ENCODE data around the gene PLEKHG2.

The PLEKHG2 gene

GRCh38 chr19:39390751-39391437, 21.6 kb upstream of the PLEKHG2 start, which contains the start of the genes MED29 and PAF1:
Gene MED29, plus strand, starts transcription at chr19:39391378. Its CDS starts 45 bp downstream, at chr19:39391423.
Gene PAF1, minus strand, starts transcription at chr19:39391106. Its CDS starts 242 bp downstream, at chr19:39390864.
- Histone ChIP-seq H4K20me1 (ENCODE audit: insufficient read depth, low read length, poor library complexity, severe bottlenecking) (peaks cover 10% of the 10 kb centered on the region), H3K9me2 (replicated peaks; ENCODE audit: low read depth, low read length) (no peaks in the 10 kb centered on the region), H3K79me2 (ENCODE audit: insufficient read depth, low read length) (peaks cover 44% of the 10 kb centered on the region), H3K9me3 (ENCODE audit: insufficient read depth, low read depth, low read length) (no peaks in the 10 kb centered on the region), H3K4me1 (ENCODE audit: insufficient read depth, low read length, poor library complexity, severe bottlenecking) (peaks cover 25% of the 10 kb centered on the region), H3F3A (ENCODE audit: low read depth) (no peaks in the 10 kb centered on the region), H2AFZ (ENCODE audit: low read length) (peak within 1 kb of the TSS; percentile 80), H3K4me2 (ENCODE audit: low read depth, low read length, poor library complexity, severe bottlenecking) (peak within 1 kb of the TSS; percentile 94), H3K27me3 (ENCODE audit: insufficient read depth, low read length, poor library complexity, severe bottlenecking) (no peaks in the 10 kb centered on the region), H3K36me3 (ENCODE audit: insufficient read depth, low read length) (peaks cover 25% of the 10 kb centered on the region; the same call in 1 of the 2 replicates), H3K9ac (ENCODE audit: low read depth, low read length, poor library complexity, severe bottlenecking) (peak within 1 kb of the TSS; percentile 85), H3K4me3 (ENCODE audit: low read length, poor library complexity, severe bottlenecking) (peak within 1 kb of the TSS; percentile 95)
- TF ChIP-seq EZH2phosphoT487 (IDR thresholded peaks at IDR 0.05; ENCODE audit: borderline replicate concordance), result no peak
- TF ChIP-seq, protein P1, sequence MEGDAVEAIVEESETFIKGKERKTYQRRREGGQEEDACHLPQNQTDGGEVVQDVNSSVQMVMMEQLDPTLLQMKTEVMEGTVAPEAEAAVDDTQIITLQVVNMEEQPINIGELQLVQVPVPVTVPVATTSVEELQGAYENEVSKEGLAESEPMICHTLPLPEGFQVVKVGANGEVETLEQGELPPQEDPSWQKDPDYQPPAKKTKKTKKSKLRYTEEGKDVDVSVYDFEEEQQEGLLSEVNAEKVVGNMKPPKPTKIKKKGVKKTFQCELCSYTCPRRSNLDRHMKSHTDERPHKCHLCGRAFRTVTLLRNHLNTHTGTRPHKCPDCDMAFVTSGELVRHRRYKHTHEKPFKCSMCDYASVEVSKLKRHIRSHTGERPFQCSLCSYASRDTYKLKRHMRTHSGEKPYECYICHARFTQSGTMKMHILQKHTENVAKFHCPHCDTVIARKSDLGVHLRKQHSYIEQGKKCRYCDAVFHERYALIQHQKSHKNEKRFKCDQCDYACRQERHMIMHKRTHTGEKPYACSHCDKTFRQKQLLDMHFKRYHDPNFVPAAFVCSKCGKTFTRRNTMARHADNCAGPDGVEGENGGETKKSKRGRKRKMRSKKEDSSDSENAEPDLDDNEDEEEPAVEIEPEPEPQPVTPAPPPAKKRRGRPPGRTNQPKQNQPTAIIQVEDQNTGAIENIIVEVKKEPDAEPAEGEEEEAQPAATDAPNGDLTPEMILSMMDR (conservative IDR thresholded peaks at IDR 0.05; ENCODE audit: low read length), result peak; percentile 36

DNA sequence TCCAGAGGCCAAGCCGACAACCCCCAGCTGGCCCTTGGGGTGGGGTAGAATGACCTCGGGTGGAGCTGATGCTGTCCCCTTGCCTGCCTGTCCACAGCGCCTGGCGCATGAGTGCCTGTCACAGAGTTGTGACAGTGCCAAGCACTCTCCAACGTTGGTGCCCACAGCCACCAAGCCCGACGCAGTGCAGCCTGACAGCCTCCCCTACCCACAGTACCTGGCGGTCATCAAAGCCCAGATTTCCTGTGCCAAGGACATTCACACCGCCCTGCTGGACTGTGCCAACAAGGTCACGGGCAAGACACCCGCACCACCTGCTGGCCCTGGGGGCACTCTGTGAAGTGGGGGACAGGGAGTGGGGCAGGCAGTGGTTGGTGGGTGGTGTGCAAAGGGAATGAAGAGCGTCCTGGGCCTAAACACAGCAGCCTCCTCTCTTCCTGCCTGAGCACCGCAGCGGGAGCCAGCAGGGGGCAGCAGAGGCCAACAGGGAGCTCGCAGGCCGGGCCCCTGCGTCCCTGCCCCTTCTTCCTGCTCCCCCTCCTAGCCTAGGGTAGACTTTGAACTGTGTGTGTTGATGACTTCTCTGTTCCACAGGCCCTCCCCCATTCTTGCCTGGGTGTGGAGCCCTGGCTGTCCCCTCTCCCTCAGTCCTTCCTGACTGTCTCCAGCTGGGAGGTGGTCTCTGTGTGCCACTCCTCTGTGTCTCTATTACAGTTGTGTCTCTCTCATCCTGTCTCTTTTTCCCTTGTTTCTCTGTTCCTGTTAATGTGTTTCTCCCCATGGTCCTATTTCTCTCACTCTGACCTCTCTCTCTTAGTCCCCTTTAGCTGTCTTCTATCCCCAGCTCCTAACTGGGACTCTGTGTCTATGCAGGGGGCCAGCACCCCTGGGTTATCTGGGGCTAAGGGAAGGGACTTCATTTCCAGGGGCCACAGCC, 14.8 kb upstream of the PLEKHG2 start:
- TF ChIP-seq, protein P1 (conservative IDR thresholded peaks at IDR 0.05; ENCODE audit: low read length), result peak; percentile 84
- no peak for TF ChIP-seq EZH2phosphoT487 (IDR thresholded peaks at IDR 0.05; ENCODE audit: borderline replicate concordance)
- no peaks in the 10 kb centered on the region for H3K9me2 ChIP-seq (replicated peaks; ENCODE audit: low read depth, low read length)
- no peak overlapping the region for H2AFZ ChIP-seq (ENCODE audit: low read length)
- H4K20me1 ChIP-seq (ENCODE audit: insufficient read depth, low read length, poor library complexity, severe bottlenecking), result no peaks in the 10 kb centered on the region
- peaks cover 15% of the 10 kb centered on the region for H3K79me2 ChIP-seq (ENCODE audit: insufficient read depth, low read length)
- H3K9me3 ChIP-seq (ENCODE audit: insufficient read depth, low read depth, low read length), result no peaks in the 10 kb centered on the region
- H3F3A ChIP-seq (ENCODE audit: low read depth), result peaks cover 4% of the 10 kb centered on the region
- H3K27me3 ChIP-seq (ENCODE audit: insufficient read depth, low read length, poor library complexity, severe bottlenecking), result no peaks in the 10 kb centered on the region
- no peaks in the 10 kb centered on the region; the same call in 1 of the 2 replicates for H3K36me3 ChIP-seq (ENCODE audit: insufficient read depth, low read length)
- peak overlapping the region; percentile 45 for H3K9ac ChIP-seq (ENCODE audit: low read depth, low read length, poor library complexity, severe bottlenecking)
- H3K4me2 ChIP-seq (ENCODE audit: low read depth, low read length, poor library complexity, severe bottlenecking), result peak overlapping the region; percentile 51
- H3K4me3 ChIP-seq (ENCODE audit: low read length, poor library complexity, severe bottlenecking), result peak overlapping the region; percentile 11
- H3K4me1 ChIP-seq (ENCODE audit: insufficient read depth, low read length, poor library complexity, severe bottlenecking), result peaks cover 33% of the 10 kb centered on the region

GRCh38 chr19:39398297-39398864, 14.1 kb upstream of the PLEKHG2 start:
- H3K9ac ChIP-seq (ENCODE audit: low read depth, low read length, poor library complexity, severe bottlenecking), result peak overlapping the region; percentile 45
- TF ChIP-seq, protein P1 (conservative IDR thresholded peaks at IDR 0.05; ENCODE audit: low read length), result no peak
- TF ChIP-seq EZH2phosphoT487 (IDR thresholded peaks at IDR 0.05; ENCODE audit: borderline replicate concordance), result no peak
- H3K4me3 ChIP-seq (ENCODE audit: low read length, poor library complexity, severe bottlenecking), result peak overlapping the region; percentile 11

More at GRCh38 chr19:39398297-39398864, 14.1 kb upstream of the PLEKHG2 start:
- Histone ChIP-seq H3K9me2 (replicated peaks; ENCODE audit: low read depth, low read length) (no peaks in the 10 kb centered on the region), H3K27me3 (ENCODE audit: insufficient read depth, low read length, poor library complexity, severe bottlenecking) (no peaks in the 10 kb centered on the region), H3K9me3 (ENCODE audit: insufficient read depth, low read depth, low read length) (no peaks in the 10 kb centered on the region), H3K4me1 (ENCODE audit: insufficient read depth, low read length, poor library complexity, severe bottlenecking) (peaks cover 38% of the 10 kb centered on the region), H4K20me1 (ENCODE audit: insufficient read depth, low read length, poor library complexity, severe bottlenecking) (no peaks in the 10 kb centered on the region), H3K4me2 (ENCODE audit: low read depth, low read length, poor library complexity, severe bottlenecking) (peak overlapping the region; percentile 51), H3K36me3 (ENCODE audit: insufficient read depth, low read length) (no peaks in the 10 kb centered on the region; the same call in 1 of the 2 replicates), H3K79me2 (ENCODE audit: insufficient read depth, low read length) (peaks cover 10% of the 10 kb centered on the region; the same call in 1 of the 2 replicates), H3F3A (ENCODE audit: low read depth) (peaks cover 4% of the 10 kb centered on the region), H2AFZ (ENCODE audit: low read length) (no peak overlapping the region)

Data from Loucy (cell line).